Ascending aorta (tissue), 2 donors: Measurements from ENCODE around the gene RHOT2. TPM values are rescaled to one million over a fixed set of nuclear protein-coding genes. Genes with fewer than 3 reads are reported as not detected.

Experiments
- DNase-seq, 2 donors: peaks; one replicate each; pipeline ENCODE4 v3.0.0-alpha.2; 2019; ENCODE audit warnings: low spot score in 2 of 2
- H3K27ac ChIP-seq, 2 donors: fragments of 200-600 bp; sonication (generic); one replicate each; pipeline ENCODE4 v1.5.1; 2016 to 2017; ENCODE audit warnings: mild to moderate bottlenecking in 1 of 2
- H3K27me3 ChIP-seq: fragments of 200-600 bp; sonication (generic); one replicate; pipeline ENCODE4 v1.5.1; 2017
- H3K36me3 ChIP-seq, 2 donors: fragments of 200-600 bp; sonication (generic); one replicate each; pipeline ENCODE4 v1.5.1; 2016
- H3K4me1 ChIP-seq, 2 donors: fragments of 200-600 bp; sonication (generic); one replicate each; pipeline ENCODE4 v1.5.1; 2016 to 2017; ENCODE audit warnings: mild to moderate bottlenecking in 1 of 2
- H3K4me3 ChIP-seq, 2 donors: fragments of 200-600 bp; sonication (generic); one replicate each; pipeline ENCODE4 v1.5.1; 2016 to 2017; ENCODE audit warnings: mild to moderate bottlenecking in 1 of 2
- H3K9me3 ChIP-seq, 2 donors: fragments of 200-600 bp; sonication (generic); one replicate each; pipeline ENCODE4 v1.5.1; 2016
- intact Hi-C: fragments of 100-400 bp; cut with DNase I; formaldehyde crosslinking; loops from one replicate; pipeline ENCODE4 v1.15.1; 2023
- total RNA-seq: library from RNA; depleted of rRNA; stranded (reverse); fragments of >200 nt; gene quantifications from one replicate; pipeline ENCODE4 v1.1.0, GENCODE V29; 2016
- TF ChIP-seq, protein P1 (sequence below), 3 experiments: fragments of 200-600 bp in 2 of 3; fragments of 450-650 bp in 1 of 3; sonication (generic) in 2 of 3; IDR thresholded peaks; one replicate each; pipeline ENCODE4 v1.5.1; 2016 to 2019; ENCODE audit warnings: antibody characterized with exemption in 3 of 3, mild to moderate bottlenecking in 1 of 3, moderate library complexity in 1 of 3

The RHOT2 gene
- total RNA-seq, 1 donor from 2014 or later, result 41.8 TPM

- intact Hi-C loops, result no loop called here
- no peak for DNase-seq
- Histone ChIP-seq H3K4me3 (no peak overlapping the region), H3K27ac (no peak overlapping the region), H3K9me3 (no peaks in the 10 kb centered on the region), H3K36me3 (no peaks in the 10 kb centered on the region), H3K27me3 (peaks cover 33% of the 10 kb centered on the region), H3K4me1 (peaks cover 0 to 5% of the 10 kb centered on the region in 2 donors)
- TF ChIP-seq, protein P1, sequence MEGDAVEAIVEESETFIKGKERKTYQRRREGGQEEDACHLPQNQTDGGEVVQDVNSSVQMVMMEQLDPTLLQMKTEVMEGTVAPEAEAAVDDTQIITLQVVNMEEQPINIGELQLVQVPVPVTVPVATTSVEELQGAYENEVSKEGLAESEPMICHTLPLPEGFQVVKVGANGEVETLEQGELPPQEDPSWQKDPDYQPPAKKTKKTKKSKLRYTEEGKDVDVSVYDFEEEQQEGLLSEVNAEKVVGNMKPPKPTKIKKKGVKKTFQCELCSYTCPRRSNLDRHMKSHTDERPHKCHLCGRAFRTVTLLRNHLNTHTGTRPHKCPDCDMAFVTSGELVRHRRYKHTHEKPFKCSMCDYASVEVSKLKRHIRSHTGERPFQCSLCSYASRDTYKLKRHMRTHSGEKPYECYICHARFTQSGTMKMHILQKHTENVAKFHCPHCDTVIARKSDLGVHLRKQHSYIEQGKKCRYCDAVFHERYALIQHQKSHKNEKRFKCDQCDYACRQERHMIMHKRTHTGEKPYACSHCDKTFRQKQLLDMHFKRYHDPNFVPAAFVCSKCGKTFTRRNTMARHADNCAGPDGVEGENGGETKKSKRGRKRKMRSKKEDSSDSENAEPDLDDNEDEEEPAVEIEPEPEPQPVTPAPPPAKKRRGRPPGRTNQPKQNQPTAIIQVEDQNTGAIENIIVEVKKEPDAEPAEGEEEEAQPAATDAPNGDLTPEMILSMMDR (IDR thresholded peaks at IDR 0.05), result no peak
Measured at GRCh38 chr16:704552-705380, 36.8 kb downstream of the RHOT2 start.

DNA sequence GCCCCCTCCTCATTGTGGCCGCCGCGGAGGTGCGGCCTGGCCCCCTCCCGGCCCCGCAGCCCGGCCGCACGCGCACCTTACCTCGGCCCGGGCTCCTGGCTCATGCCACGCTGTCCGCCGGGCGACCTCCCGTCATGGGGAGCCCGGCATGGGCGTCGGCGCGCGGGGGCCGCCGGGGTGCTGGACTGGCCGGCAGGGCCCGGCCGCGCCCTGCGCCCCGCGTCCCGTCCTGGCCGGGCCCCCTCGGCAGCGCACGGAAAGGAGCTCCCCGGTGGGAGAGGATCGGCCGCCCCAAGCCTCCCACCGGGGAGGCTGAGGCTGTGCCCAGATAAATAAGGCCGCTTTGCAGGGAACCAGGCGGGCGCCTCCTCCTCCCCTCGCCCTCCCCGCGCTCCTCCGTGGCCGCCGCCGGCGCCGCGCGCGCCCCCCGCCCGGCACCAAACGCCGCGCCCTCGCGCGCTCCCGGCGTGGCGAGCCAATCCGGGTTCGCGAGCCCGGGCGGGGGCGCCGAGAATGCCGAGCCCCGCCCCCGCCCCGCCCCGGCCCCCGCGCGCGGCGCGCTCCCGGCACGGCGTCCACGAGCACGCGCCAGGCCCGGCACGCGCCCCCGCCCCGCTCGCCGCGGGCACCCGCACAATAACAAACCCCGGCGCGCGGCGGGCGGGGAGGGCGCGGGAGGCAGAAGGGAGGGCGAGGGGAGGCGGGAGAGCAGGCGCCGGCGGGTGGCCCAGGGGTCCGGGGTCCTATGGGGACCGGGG, 37.7 kb downstream of the RHOT2 start, which contains the start of gene FBXL16:
FBXL16 (minus strand) TSS at position 371 of the 758 bp plus-strand sequence. CDS start 8,396 bp downstream, outside the sequence.
- intact Hi-C loops, result no loop called here
- H3K27ac ChIP-seq, result no peak within 1 kb of the TSS

DNA sequence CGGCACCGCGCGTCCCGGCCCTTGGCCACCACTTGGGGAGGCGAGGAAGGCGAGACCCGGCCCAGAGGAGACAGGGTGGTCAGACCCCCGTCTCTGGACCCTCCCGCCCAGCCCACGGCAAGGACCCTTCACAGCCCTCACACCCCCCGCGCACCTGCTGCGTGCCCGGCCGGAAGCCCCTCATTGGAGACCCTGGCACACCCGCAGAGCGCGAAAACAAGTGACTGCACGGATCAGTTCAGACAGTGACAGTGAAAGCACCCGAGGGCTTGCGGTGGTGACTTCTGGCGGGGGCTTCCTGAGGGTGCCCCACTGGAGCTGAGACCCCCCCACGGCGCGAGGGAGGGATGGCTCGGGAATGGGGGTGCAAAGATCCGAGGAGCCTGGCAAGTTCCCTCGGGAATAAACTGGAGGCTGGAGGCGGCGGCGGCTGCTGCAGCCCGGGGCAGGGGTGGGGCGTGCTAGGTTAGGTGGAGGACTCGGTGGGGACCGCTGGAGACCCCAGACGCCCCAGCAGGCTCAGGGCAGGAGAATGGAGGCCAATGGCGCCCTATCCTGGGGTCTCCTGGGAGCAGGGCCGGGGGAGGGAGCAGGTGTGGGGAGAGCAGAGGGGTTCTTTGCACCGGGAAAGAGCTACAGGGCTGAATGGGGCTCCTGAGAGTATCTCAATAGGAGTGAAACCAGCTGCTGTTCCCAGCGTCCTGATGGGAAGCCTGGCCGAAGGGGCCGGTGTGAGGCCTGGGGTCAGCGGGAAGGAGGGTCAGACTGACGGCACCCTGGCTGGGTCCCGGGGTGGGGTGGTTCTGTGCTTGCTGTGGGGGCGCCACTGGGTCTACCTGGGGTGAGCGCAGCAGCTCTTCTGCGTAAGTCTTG, 38.5 kb downstream of the RHOT2 start:
- TF ChIP-seq, protein P1 (IDR thresholded peaks at IDR 0.05), result no peak

More for the DNA sequence above, 37.7 kb downstream of the RHOT2 start, which contains the start of gene FBXL16:
- Histone ChIP-seq H3K4me3 (no peak within 1 kb of the TSS), H3K4me1 (peaks cover 0 to 10% of the 10 kb centered on the region in 2 donors), H3K27me3 (peaks cover 28% of the 10 kb centered on the region), H3K36me3 (no peaks in the 10 kb centered on the region), H3K9me3 (no peaks in the 10 kb centered on the region)
- TF ChIP-seq, protein P1 (IDR thresholded peaks at IDR 0.05), result no peak
- no peak for DNase-seq

GRCh38 chr16:707062-707538, 39.2 kb downstream of the RHOT2 start:
- intact Hi-C loops, result no loop called here
- H3K4me3 ChIP-seq, result no peak overlapping the region
- no peak for DNase-seq
- TF ChIP-seq, protein P1 (IDR thresholded peaks at IDR 0.05), result no peak
- H3K9me3 ChIP-seq, result no peaks in the 10 kb centered on the region
- H3K27me3 ChIP-seq, result peaks cover 26% of the 10 kb centered on the region
- no peaks in the 10 kb centered on the region for H3K36me3 ChIP-seq
- H3K27ac ChIP-seq, result no peak overlapping the region
- H3K4me1 ChIP-seq, result peaks cover 0 to 10% of the 10 kb centered on the region in 2 donors

More for the DNA sequence above, 38.5 kb downstream of the RHOT2 start:
- peaks cover 28% of the 10 kb centered on the region for H3K27me3 ChIP-seq
- no peak overlapping the region for H3K4me3 ChIP-seq
- peaks cover 0 to 10% of the 10 kb centered on the region in 2 donors for H3K4me1 ChIP-seq
- H3K27ac ChIP-seq, result no peak overlapping the region
- intact Hi-C loops, result no loop called here
- H3K9me3 ChIP-seq, result no peaks in the 10 kb centered on the region
- no peaks in the 10 kb centered on the region for H3K36me3 ChIP-seq
- no peak for DNase-seq

DNA sequence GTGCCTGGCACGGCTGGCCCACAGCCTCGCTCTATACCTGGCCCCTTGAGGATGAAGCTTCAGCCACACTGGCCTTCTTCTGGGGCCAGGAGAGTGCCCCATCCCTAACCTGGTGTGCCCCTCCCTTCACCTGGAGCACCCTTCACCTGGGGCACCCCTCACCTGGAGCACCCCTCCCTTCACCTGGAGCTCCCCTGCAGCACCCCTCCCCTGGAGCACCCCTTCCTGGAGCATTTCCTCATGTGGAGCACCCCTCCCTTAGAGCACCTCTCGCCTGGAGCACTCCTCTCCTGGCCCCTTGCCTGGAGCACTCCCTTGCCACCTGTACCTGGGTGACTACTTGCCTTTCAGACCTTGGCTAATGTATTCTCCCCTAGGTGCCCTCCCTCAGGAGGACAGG, 40.1 kb downstream of the RHOT2 start:
- TF ChIP-seq, protein P1 (IDR thresholded peaks at IDR 0.05), result no peak
- H3K27me3 ChIP-seq, result peaks cover 26% of the 10 kb centered on the region
- H3K9me3 ChIP-seq, result no peaks in the 10 kb centered on the region
- no peak overlapping the region for H3K4me3 ChIP-seq
- intact Hi-C loops, result no loop called here
- no peaks in the 10 kb centered on the region for H3K36me3 ChIP-seq
- DNase-seq, result no peak
- H3K27ac ChIP-seq, result no peak overlapping the region
- H3K4me1 ChIP-seq, result peaks cover 0 to 10% of the 10 kb centered on the region in 2 donors
